GM04503 (cell line): ENCODE data around the gene ABCG2.

Experiments
- DNase-seq: peaks from one replicate; pipeline ENCODE4 v3.0.0-alpha.2; 2012; ENCODE audit warnings: low read depth

Gene ABCG2

DNA sequence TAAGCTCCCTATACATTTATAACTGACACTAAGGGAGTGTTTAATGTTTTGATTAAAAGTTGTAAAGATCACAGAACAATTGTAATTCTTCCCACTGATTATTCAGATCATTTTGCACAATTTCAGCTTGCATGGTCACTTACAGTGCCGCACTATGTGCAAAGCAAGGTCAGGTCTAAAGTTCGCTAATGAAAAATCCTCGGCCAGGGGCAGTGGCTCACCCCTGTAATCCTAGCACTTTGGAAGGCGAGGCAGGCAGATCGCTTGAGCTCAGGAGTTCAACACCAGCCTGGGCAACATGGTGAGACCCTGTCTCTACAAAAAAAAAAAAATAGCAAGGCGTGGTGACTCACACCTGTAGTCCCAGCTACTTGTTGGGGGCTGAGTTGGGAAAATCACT is 94.0 kb downstream of the ABCG2 start:
- DNase-seq, result no peak

DNA sequence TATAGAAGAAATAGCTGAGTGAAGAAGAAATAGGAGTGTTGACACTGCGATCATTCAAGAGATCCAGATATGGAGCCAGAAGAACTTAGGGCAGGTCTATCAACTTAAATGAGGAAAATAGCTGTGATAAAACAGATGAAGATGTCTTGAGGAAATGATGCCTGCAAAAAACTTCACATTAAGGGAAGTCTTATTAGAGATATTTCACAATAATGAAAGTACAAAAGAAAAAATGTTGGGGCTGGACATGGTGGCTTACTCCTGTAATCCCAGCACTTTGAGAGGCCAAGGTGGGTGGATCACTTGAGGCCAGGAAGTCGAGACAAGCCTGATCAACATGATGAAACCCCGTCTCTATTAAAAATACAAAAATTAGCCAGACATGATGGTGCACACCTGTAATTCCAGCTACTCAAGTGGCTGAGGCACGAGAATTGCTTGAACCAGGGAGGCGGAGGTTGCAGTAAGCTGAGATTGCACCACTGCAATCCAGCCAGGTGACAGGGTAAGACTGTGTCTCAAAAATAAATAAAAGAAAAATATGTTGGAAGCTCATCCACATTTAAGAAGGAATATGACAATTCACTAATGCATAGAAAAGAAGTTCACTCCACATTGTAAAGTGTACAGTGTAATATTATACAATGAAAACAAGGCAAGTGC is 94.7 kb downstream of the ABCG2 start:
- no peak for DNase-seq

DNA sequence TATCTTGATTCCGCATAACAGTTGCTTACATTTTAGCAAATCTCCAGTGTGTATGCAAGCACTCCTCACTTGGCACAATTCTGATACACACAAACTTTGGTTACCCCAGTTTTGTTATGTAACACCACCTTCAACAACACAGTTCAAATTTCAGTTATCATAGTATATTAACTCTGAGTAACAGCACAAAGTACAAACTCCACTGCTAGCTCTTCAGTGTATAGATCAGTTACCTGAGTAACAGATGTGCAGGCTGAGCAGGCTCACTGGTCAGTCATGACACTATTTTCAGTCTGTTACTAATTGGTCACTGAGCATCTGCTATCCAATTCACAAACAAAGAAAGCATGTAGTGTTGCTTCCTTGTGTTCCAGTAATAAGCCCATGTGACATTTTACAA is 95.6 kb downstream of the ABCG2 start:
- no peak for DNase-seq

DNA sequence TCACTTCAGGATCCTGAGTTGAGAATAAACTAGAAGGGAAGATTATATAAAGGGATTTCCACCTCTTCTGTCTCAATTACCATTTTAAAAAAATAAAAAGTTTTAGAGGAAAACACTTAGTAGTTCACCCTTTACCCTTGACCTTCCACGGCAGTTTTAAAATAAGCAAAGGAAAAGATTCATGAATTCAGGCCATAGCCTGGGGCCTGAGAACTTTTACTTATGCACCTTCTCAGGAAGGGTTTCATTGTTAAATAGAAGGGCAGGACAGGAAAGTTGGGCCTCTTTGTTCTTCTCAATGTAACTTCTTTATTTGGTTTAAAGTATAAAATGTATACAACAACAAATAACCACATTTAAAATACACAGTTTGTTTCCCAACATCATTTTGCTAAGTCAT is 96.1 kb downstream of the ABCG2 start:
- no peak for DNase-seq

DNA sequence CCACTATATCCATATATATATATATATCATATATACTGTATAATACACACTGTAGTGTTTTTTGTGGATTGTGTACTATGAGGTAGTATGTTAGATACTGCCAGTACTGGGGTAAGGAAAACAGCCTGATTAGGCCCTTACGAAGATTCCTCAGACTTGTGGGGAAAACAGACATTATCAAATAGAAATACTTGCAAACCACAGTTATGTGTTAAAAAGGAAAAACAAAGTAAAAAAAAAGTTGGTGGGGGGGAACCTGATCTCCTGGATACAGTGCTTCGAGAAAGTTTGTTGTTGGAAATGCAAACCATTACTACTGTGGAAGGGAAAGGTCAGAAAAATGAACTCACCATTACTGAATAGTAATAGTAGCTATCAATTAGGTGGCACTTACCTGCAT is 98.0 kb downstream of the ABCG2 start:
- no peak for DNase-seq

DNA sequence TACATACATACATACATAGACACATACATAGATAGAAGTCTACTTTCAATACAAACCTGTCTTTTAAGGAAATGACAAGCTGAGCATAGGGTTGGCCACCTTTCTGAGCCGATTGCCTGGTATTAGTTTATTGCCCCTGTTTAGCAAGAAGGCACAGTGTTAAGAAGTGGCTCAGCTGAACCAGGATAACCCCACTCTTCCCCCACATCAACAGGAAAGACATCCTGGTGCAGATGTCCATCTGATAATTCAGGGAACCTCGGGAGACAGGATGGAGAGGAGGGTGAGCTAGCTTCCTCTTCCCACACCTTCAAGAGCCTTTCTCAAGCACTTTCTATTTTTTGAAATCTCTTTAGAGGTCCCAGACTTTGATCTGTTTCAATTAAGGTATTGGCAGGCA is 98.7 kb downstream of the ABCG2 start:
- DNase-seq, result no peak

DNA sequence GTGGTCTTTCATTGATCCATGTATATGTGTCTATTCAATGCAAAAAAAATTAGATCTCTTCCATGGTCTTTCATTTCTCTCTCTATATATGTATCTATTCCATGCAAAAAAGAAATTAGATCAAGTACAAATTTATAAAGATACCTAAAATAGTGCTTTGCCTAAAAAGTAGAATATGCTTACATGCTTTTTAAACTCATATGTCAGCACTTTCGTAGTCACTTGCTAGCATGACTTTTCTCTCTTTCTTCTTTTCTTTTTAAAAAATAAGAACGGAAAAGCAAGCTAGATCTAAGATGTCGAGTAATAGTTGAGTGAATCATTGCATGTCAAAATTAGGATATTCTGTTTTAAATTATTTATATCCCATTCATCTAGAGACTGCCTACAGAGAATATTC is 100.1 kb downstream of the ABCG2 start:
- DNase-seq, result no peak

DNA sequence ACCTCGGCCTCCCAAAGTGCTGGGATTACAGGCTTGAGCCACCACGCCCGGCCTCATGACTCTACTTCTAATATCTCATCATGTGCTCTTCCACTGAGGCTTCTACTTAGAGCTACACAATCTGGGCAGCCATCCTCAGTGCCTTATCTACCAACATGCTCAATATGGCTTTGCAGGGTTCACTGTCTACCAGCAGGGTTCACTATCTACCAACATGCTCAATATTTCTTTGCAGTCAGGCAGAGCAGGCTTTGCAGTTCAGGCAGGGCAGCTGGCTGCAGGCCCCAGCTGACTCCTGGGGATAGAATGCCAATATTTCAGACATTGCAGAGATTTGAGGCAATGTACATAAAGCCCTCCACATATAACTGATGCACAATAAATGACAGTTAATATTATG is 103.5 kb downstream of the ABCG2 start:
- no peak for DNase-seq

DNA sequence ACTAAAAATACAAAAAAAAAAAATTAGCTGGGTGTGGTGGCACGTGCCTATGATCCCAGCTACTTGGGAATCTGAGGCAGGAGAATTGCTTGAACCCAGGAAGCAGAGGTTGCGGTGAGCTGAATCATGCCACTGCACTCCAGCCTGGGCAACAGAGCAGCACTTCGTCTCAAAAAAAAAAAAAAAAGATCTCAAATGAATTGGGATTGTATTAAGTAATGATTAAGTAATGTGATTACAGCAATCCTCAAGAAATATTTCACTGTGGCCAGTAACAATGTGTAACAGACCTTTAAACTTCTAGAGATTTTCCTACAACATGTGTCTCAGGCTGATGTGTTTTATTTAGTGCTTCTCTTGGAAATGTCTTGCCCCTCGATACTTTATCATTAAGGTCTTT is 104.2 kb downstream of the ABCG2 start:
- DNase-seq, result no peak

DNA sequence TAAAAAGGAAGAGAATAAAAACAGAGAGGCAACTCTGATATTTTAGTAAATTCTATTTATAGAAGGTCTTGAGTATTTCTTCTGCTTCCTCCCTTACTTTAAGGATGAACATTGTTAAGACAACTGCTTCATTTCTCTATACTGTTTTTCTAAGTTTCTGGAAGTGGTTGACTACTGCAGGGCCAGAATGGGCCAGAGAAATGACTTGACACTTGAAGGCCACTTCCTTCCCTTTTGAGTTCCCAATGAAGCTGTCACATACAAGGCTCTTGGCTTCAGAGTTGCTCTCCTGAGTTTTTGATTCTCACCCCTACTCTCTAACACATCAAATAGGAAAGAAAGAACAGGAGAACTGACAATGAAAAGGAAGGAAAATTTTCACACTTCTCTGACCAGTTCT is 113.4 kb downstream of the ABCG2 start:
- DNase-seq, result no peak

DNA sequence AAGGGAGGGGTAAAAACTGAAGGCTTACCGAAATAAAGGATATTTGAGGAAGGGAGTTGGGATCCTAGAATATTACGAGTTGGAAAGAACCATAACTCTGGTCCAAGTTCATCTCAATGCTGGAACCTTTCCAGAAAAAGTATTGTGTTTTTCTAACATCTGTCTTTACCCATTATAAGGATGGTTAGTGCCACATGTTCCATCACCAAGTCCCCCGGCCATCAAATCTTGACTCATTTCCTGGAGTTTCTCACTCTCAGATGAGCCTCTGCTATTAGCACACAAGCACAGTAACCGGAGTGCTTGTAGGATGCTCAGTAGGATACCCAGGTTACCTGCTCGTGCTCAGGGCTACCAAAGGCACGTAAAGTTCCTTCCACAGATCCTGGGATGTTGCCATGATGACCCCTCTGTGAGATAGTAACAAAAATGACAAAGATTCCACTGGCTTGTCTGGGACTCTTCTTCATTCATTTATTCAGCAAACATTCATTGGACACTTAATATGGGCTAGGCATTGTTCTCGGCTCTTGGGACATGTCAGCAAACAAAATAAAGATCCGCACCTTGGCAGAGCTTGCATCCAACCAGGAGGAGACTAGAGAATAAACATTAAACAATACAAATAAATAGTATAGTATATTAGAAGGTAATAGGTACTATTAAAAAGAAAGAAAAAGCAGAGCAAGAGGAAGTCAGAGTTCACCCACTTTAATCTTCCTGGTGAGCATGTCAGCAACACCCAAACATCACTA is 114.7 kb downstream of the ABCG2 start:
- DNase-seq, result no peak

DNA sequence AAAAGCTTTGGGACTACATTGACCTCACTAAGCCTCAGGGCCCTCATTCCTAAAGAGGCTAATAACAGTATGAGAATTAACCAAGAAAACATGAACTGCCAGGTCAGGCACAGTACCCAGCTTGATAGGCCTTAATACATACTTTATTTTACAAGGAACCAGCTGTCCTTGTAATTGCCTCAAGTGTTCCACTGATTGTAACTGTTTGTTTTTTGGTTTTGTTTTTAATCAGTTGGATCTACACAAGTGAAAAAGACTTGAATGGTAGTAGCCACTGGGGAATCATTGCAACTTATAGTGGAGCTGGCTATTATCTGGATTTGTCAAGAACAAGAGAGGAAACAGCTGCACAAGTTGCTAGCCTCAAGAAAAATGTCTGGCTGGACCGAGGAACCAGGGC is 115.4 kb downstream of the ABCG2 start:
- DNase-seq, result no peak

DNA sequence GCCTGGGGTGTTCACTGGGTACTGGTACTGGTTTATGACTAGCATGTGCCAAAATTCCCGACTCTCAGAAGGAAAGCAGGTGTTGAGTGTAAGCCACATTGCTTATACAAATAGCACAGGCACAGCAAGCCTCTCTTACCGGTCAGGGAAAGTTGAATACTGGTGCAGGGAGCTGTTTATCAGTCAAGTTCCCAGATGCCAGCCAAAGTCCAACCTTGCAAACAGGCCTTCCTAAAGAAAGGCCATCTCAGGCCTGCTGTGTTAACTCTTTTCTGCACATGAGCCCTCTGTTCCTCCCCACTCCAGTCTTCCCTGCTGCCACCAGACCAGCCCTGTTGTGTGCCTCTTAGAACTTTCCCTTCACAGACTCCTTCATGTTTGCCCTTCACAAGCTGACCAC is 116.8 kb downstream of the ABCG2 start:
- DNase-seq, result no peak

DNA sequence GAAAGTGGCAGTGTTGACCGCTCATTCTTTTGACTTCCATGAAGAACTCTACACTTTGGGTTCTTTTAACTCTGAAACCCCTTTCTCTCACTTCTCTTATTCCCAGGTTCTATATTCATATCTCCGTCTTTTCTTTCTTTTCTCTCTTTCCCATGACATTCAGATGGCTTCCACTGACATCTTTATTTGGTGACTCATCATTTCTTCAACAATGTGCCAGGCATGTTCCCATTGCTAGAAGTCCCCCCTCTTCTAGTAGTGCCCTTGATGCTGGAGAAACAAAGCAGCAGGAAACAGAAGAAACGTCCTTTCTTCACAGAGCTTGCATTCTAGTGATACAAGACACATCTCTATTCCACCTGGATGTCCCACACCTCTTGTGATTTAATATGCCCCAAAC is 117.7 kb downstream of the ABCG2 start:
- DNase-seq, result no peak
